ENCODE data around the gene LINC01488. TPM values are rescaled to one million over a fixed set of nuclear protein-coding genes. Genes with fewer than 3 reads are reported as not detected.

The LINC01488 gene
- total and polyA plus RNA-seq, 9 donors: not detected

DNA sequence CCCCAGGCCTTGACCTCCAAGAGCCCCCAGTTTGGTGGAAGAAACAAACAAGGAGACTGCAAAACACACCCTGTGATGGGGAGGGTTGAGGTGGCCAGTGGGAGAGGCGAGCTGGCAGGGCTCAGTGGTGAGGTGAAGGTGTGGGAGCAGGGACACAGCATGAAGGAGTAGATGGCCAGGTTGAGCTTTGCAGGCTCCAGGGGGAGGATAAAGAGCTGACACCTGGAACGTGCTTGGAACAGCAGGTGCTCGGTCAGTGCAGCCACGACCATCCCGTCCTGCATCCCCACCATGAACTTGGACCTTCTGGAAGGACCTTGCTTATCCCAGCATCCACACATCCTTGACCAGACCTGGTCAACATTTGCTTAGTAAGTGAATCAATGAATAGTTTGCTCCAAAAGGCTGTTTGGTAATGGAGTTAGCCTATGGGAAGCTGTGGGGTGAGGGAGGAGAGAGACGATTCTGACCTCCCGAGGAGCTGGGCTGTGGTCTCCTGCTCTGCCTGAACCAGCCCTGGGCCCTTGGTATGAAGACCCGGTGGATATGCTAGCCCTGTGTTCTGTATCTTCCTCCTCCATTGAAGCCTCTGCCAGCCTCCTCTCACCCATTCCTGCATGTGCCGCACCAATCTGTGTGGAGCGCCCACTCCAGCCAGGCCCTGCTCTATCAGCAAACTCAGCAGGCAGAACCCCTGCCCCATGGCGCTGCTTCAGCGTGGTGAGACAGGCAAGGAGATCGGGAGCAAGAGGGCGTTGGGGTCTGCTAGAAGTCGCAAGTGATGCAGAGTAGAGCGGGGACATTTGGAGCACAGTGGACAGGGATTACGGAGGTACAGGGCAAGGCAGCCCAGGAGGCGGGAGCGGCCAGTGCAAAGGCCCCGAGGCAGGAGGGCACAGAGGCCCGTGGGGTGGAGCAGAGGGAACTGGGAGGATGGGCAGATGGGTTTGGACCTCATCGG, 9.9 kb downstream of the LINC01488 start:
- no peak for TF ChIP-seq POLR2A (IDR thresholded peaks at IDR 0.05)
- TF ChIP-seq, protein P1, sequence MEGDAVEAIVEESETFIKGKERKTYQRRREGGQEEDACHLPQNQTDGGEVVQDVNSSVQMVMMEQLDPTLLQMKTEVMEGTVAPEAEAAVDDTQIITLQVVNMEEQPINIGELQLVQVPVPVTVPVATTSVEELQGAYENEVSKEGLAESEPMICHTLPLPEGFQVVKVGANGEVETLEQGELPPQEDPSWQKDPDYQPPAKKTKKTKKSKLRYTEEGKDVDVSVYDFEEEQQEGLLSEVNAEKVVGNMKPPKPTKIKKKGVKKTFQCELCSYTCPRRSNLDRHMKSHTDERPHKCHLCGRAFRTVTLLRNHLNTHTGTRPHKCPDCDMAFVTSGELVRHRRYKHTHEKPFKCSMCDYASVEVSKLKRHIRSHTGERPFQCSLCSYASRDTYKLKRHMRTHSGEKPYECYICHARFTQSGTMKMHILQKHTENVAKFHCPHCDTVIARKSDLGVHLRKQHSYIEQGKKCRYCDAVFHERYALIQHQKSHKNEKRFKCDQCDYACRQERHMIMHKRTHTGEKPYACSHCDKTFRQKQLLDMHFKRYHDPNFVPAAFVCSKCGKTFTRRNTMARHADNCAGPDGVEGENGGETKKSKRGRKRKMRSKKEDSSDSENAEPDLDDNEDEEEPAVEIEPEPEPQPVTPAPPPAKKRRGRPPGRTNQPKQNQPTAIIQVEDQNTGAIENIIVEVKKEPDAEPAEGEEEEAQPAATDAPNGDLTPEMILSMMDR (IDR thresholded peaks at IDR 0.05): no peak
- TF ChIP-seq EP300 (IDR thresholded peaks at IDR 0.05): no peak
- intact Hi-C loops (cut with DNase I): loop anchor here in 1 of 4 donors (10.0 kb wide), 1 partner anchor 63 kb away; no protein-coding TSS in a partner anchor
- Histone ChIP-seq H3K36me3 (no peaks in the 10 kb centered on the region), H3K4me1 (ENCODE audit: insufficient read depth) (no peaks in the 10 kb centered on the region), H3K27me3 (no peaks in the 10 kb centered on the region), H3K27ac (no peak overlapping the region), H3K4me3 (no peak overlapping the region), H3K9me3 (no peaks in the 10 kb centered on the region)
- 84 to 94% (median 87%) methylated on average over 22 of the region's 22 CpGs for WGBS, 3 donors
- no peak for DNase-seq

DNA sequence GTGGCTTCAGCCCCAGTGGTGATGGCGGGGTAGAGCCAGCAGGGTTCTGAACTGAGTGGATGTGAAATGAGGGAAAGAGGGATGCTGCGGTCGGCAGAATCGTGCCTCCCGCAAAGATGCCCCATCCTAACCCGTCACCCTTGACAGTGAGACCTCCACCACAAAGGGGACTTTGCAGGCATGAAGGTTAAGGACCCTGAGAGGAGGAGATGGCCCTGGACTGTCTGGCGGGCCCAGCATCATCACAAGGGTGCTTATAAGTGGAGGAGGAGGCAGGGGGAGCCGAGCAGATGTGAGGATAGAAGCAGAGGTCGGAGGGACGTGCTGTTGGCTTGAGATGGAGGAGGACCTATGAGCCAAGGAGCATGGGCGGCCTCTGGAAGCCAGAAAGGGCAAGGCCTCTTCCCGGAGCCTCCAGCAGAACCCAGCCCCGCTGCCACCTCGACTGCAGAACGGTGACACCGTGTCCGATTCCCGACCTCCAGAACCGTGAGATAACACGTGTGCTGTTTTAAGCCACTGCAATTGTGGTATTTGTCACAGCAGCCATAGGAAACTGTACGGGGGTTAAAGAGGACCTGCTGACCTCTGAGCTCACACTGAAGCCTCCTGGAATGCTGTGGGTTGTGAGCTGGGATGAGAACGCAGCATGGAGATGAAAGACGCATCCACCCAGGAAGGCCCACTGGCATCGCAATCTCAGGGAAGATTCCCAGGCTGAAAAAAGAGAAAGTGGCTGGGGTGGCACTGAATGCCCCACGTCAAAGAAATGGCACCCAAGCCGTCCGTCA, 10.9 kb downstream of the LINC01488 start:
- Histone ChIP-seq H3K9me3 (no peaks in the 10 kb centered on the region), H3K27me3 (no peaks in the 10 kb centered on the region), H3K4me3 (no peak overlapping the region), H3K27ac (no peak overlapping the region), H3K36me3 (no peaks in the 10 kb centered on the region), H3K4me1 (ENCODE audit: insufficient read depth) (peaks cover 3% of the 10 kb centered on the region)
- WGBS, 3 donors: 76 to 86% (median 80%) methylated on average over 27 of the region's 27 CpGs
- intact Hi-C loops (cut with DNase I): loop anchor here in 1 of 4 donors (10.0 kb wide), 1 partner anchor 62 kb away; no protein-coding TSS in a partner anchor
- DNase-seq: no peak
- no peak for TF ChIP-seq EP300 (IDR thresholded peaks at IDR 0.05)
- no peak for TF ChIP-seq POLR2A (IDR thresholded peaks at IDR 0.05)
- TF ChIP-seq, protein P1 (IDR thresholded peaks at IDR 0.05): no peak

DNA sequence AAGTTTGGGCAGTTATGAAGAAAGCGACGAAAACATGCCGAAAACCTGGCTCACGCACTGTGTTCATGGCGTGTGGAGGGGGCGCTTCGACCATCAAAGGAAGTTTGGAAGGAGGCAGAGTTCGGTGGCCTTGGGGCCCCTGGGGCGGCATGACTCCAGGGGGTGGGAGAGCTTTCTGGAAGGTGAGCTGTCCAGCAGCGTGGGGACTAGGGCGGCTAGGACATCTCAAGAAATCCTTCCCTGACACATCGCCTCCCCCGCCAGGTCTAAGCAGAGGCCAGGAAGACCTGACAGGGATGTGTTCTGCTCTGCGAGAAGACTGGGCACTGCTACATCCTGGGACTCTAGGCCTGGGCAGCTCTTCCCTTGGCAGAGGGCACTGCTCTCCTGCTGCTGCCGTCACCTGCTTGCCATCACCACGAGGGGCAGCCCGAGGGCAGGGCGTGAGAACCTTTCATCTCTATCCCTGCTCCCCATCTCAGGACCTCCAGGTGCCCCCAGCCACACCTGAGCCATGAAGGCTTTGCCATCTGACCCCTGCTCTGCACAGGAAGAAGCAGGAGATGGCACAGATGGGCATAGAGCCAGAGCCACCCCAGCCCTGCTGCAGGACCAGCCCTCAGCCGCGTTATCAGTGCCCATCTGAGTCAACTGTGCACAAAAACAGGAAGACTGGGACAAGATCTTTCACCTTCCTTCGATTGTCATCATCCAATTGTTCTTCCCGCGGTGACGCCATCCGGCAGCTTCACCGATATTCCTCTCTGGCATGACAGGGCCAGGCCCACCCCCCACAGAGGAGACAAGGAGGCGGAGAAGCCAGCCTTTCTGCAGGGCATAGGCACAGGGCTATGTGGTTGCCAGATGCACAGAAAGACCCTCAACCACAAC, 12.7 kb downstream of the LINC01488 start:
- peaks cover 3% of the 10 kb centered on the region for H3K4me1 ChIP-seq (ENCODE audit: insufficient read depth)
- H3K27ac ChIP-seq: no peak overlapping the region
- intact Hi-C loops (cut with DNase I): loop anchor here in 1 of 4 donors (10.0 kb wide), 1 partner anchor 61 kb away; no protein-coding TSS in a partner anchor
- DNase-seq: peak in 1 of 5 donors; percentile 10
- 80 to 81% (median 80%) methylated on average over 27 of the region's 27 CpGs for WGBS, 3 donors
- no peaks in the 10 kb centered on the region for H3K36me3 ChIP-seq
- no peak overlapping the region for H3K4me3 ChIP-seq
- no peaks in the 10 kb centered on the region for H3K27me3 ChIP-seq
- H3K9me3 ChIP-seq: no peaks in the 10 kb centered on the region
- no peak for TF ChIP-seq POLR2A (IDR thresholded peaks at IDR 0.05)
- TF ChIP-seq, protein P1 (IDR thresholded peaks at IDR 0.05): no peak

Measured in ovary (tissue), 9 donors.